Breast epithelium (tissue), 4 donors: ENCODE results near the gene RTN4R. TPM values are rescaled to one million over a fixed set of nuclear protein-coding genes. Genes with fewer than 3 reads are reported as not detected.

Experiments
- DNase-seq, 2 donors: peaks; one replicate each; pipeline ENCODE4 v3.0.0-alpha.2; 2019; ENCODE audit warnings: low spot score in 2 of 2
- H3K27ac ChIP-seq, 2 donors: fragments of 200-600 bp; sonication (generic) in 1 of 2; one replicate each; pipeline ENCODE4 v1.5.1; 2016 to 2019; ENCODE audit warnings: mild to moderate bottlenecking in 1 of 2
- H3K27me3 ChIP-seq, 2 donors: fragments of 200-600 bp; sonication (generic) in 1 of 2; one replicate each; pipeline versions ENCODE4 v1.5.1 to v1.6.0; 2017 to 2019; ENCODE audit warnings: control low read depth in 1 of 2, mild to moderate bottlenecking in 1 of 2
- H3K36me3 ChIP-seq: fragments of 200-600 bp; one replicate; pipeline ENCODE4 v1.5.1; 2019
- H3K4me1 ChIP-seq, 2 donors: fragments of 200-600 bp; sonication (generic); one replicate each; pipeline ENCODE4 v1.5.1; 2016 to 2019; ENCODE audit warnings: control low read depth in 1 of 2
- H3K4me3 ChIP-seq, 3 donors: fragments of 200-600 bp; sonication (generic); 1 replicate in 2 of 3; 2 replicates in 1 of 3; pipeline ENCODE4 v1.5.1; 2016 to 2019; ENCODE audit warnings: mild to moderate bottlenecking in 3 of 3, moderate library complexity in 2 of 3
- H3K9me3 ChIP-seq, 2 donors: fragments of 200-600 bp; sonication (generic) in 1 of 2; one replicate each; pipeline ENCODE4 v1.5.1; 2016 to 2019; ENCODE audit warnings: control low read depth in 1 of 2
- CTCF ChIP-seq, 3 donors: fragments of 450-650 bp; IDR thresholded peaks; one replicate each; pipeline ENCODE4 v1.5.1; 2016 to 2017; ENCODE audit warnings: antibody characterized with exemption in 3 of 3, mild to moderate bottlenecking in 3 of 3, moderate library complexity in 3 of 3
- POLR2A ChIP-seq: fragments of 450-650 bp; IDR thresholded peaks from one replicate; pipeline ENCODE4 v1.6.1; 2016; ENCODE audit warnings: antibody characterized with exemption, mild to moderate bottlenecking, moderate library complexity
- POLR2AphosphoS5 ChIP-seq, 3 donors: sonication (generic); formaldehyde crosslinking; IDR thresholded peaks; one replicate each; pipeline ENCODE4 v1.6.1; 2017; ENCODE audit warnings: antibody characterized with exemption in 3 of 3
- intact Hi-C: fragments of 100-400 bp; cut with DNase I; formaldehyde crosslinking; loops from one replicate; pipeline ENCODE4 v1.15.1; 2023; ENCODE audit warnings: low total_unique reads
- total RNA-seq, 3 donors: library from RNA; depleted of rRNA; stranded (reverse); fragments of >200 nt; gene quantifications; one replicate each; pipeline ENCODE4 v1.1.0, GENCODE V29; 2016

The RTN4R gene
- total RNA-seq, 3 donors from 2014 or later, result 0.48 to 2.0 (median 1.9) TPM

DNA sequence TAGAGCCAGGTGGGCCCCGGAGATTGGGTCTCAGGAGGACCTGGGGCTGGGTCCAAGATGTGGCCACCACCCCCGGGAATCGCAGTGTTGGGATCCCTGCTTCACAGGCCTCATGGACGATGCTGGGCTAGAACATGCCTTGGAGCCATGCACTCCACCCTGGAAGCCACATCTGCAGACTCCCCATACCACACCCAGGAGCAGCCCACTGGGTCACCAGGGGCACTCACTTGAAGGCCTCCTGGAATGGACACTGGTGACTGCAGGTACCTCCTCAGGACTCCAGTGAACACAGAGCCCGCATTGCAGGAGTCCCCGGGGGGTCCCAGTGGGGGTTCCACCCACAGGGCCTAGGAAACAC is 25.0 kb downstream of the RTN4R start:
- intact Hi-C loops, result no loop called here
- H3K9me3 ChIP-seq, result no peaks in the 10 kb centered on the region
- no peak for DNase-seq
- no peaks in the 10 kb centered on the region for H3K27me3 ChIP-seq
- no peaks in the 10 kb centered on the region for H3K4me1 ChIP-seq
- TF ChIP-seq POLR2AphosphoS5 (IDR thresholded peaks at IDR 0.05), result no peak
- no peak for TF ChIP-seq POLR2A
- no peak for TF ChIP-seq CTCF (IDR thresholded peaks at IDR 0.05)
- H3K36me3 ChIP-seq, result no peaks in the 10 kb centered on the region
- H3K4me3 ChIP-seq, result peak overlapping the region in 2 of 3 donors; percentile 22 to 48
- no peak overlapping the region for H3K27ac ChIP-seq

DNA sequence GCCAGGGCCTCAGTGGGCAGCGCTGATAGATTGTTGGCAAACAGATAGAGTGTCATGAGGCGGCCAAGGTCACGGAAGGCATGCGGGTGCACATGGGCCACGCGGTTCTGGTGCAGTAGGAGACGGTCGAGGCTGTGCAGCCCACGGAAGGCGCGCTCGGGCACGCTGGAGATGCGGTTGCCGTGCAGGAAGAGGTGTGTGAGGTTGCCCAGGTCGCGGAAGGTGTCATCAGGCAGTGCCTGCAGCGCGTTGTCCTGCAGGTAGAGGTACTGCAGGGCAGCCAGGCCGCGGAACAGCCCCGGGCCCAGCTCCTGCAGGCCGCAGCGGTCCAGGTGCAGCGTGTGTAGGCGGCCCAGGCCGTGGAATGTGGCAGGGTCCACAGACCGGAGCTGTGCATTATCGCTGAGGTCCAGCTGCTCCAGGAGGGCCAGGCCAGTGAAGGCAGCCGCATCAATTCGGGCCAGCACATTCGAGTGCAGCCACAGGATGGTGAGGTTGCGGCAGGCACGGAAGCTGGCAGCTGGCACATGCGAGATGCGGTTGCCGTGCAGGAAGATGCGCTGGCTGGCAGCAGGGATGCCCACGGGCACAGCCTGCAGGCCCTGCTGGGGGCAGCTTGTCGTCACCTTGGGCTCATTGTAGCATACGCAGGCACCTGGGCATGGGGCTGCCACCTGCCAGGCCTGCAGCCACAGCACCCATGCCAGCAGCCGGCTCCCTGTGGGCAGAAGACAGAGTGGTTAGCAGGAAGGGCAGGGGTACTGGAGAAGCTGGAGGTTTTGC is 25.5 kb downstream of the RTN4R start:
- no peak overlapping the region for H3K27ac ChIP-seq
- H3K4me3 ChIP-seq, result no peak overlapping the region
- no peaks in the 10 kb centered on the region for H3K4me1 ChIP-seq
- no peak for TF ChIP-seq POLR2A
- TF ChIP-seq POLR2AphosphoS5 (IDR thresholded peaks at IDR 0.05), result no peak
- TF ChIP-seq CTCF (IDR thresholded peaks at IDR 0.05), result no peak
- H3K36me3 ChIP-seq, result no peaks in the 10 kb centered on the region
- DNase-seq, result no peak
- no peaks in the 10 kb centered on the region for H3K27me3 ChIP-seq
- H3K9me3 ChIP-seq, result no peaks in the 10 kb centered on the region
- intact Hi-C loops, result no loop called here

DNA sequence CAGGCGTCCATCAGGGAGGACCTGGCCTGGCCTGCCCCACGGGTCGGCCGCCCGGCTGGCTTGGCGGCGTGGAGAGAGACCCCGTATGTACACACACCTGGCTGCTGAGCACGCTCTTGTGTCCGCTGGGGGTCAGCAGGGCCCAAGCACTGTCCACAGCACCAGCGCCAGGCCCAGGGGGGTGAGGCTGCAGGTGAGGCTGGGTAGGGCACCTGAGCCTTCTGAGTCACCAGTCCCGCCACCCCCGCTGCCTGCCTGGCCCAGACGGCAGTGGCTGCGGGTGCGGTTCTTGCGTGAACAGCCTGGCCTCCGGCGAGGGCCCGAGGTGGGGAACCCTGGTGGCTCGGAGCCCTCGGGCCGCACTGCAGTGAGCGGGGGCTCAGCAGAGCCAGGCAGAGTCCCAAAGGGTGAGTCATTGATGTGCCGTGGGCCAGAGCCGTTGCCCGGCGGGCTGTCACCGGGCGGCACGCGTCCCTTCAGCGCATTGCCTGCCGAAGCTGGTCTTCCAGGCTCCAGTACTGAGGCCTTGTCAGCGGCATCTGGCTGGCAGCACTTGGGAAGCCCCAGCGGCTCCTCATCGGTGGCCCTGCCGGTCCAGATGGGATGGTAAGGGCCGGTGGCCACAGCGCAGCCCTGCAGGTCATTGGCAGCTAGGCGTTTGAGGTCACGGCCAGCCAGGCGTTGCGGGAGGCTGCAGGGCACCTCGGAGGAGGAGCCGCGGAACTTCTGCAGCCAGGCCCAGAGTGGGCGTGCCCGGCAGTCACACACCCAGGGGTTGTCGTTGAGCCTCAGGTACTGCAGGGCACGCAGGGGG is 26.3 kb downstream of the RTN4R start:
- TF ChIP-seq POLR2A, result no peak
- TF ChIP-seq POLR2AphosphoS5 (IDR thresholded peaks at IDR 0.05), result no peak
- TF ChIP-seq CTCF (IDR thresholded peaks at IDR 0.05), result no peak
- H3K4me1 ChIP-seq, result no peaks in the 10 kb centered on the region
- intact Hi-C loops, result no loop called here

DNA sequence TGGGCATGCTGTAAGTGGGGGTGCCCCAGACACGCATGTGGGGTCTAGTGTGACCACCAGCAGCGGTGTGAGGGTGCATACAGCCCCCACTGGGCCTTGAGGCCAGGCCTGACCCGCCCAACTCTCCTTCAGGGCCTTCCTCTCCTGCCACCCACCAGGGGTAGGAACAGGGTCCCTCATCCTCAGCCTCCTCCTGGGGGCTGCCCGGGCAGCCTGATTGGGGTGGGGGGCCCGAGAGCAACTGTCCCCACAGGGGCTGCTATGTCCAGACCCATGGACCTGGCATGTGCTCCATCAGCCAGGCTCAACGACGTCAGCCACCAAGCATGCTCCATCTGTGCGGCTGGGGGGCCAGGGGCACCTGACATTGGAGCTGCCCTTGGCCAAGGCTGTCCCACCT is 27.2 kb downstream of the RTN4R start:
- DNase-seq, result no peak
- intact Hi-C loops, result no loop called here
- Histone ChIP-seq H3K9me3 (no peaks in the 10 kb centered on the region), H3K27me3 (no peaks in the 10 kb centered on the region), H3K27ac (no peak overlapping the region), H3K36me3 (no peaks in the 10 kb centered on the region), H3K4me3 (no peak overlapping the region), H3K4me1 (no peaks in the 10 kb centered on the region)
- TF ChIP-seq POLR2A (no peak), CTCF (IDR thresholded peaks at IDR 0.05) (no peak), POLR2AphosphoS5 (IDR thresholded peaks at IDR 0.05) (no peak)

More for the DNA sequence above, 26.3 kb downstream of the RTN4R start:
- no peak overlapping the region for H3K27ac ChIP-seq
- H3K4me3 ChIP-seq, result no peak overlapping the region
- DNase-seq, result no peak
- no peaks in the 10 kb centered on the region for H3K9me3 ChIP-seq
- no peaks in the 10 kb centered on the region for H3K36me3 ChIP-seq
- no peaks in the 10 kb centered on the region for H3K27me3 ChIP-seq

DNA sequence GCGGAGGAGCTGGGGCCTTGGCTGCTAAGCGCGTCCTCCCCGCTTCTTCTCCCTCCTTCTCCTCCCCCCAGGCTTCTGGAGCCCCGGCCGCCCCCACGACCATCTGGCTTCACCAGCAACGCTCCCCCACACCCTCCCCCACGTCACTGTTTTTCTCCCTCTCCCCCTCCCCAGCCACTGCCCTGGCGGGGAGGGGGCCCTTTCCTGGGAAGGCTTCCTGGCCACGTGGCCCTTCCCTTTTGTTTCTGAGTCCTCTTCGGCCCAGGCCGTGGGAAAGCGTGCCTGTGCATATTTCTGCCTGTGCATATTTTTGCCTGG is 27.7 kb downstream of the RTN4R start:
- TF ChIP-seq CTCF (IDR thresholded peaks at IDR 0.05), result no peak
- TF ChIP-seq POLR2AphosphoS5 (IDR thresholded peaks at IDR 0.05), result no peak
- no peak for TF ChIP-seq POLR2A
- H3K36me3 ChIP-seq, result no peaks in the 10 kb centered on the region
- peak overlapping the region in 1 of 2 donors; percentile 71 for H3K27ac ChIP-seq
- H3K4me3 ChIP-seq, result no peak overlapping the region
- intact Hi-C loops, result no loop called here
- H3K27me3 ChIP-seq, result no peaks in the 10 kb centered on the region
- DNase-seq, result no peak
- H3K9me3 ChIP-seq, result no peaks in the 10 kb centered on the region
- no peaks in the 10 kb centered on the region for H3K4me1 ChIP-seq
